HCT116 (cell line): ENCODE measurements around the gene HRK. TPM values are rescaled to one million over a fixed set of nuclear protein-coding genes. Genes with fewer than 3 reads are reported as not detected.

Source experiments
- ATAC-seq: fragments of 200-7000 bp; cut with Tn5 transposase; 2 replicates; pipeline ENCODE4 v1.9.1; 2020; ENCODE audit warnings: mild to moderate bottlenecking, moderate library complexity
- BruUV-seq: library from RNA; stranded (reverse); fragments of 400-500 nt; replicated peaks from 2 replicates; lab custom pipeline; 2021; lab: Mats Ljungman, UMichigan
- CTCF ChIA-PET: fragments of 300-600 bp; sonication (Branson Sonifier 250); formaldehyde crosslinking; loops from one replicate; lab custom pipeline; 2021; ENCODE audit warnings: antibody characterized with exemption; lab: Charles Lee
- POLR2A ChIA-PET: fragments of 300-600, 350-600 bp; sonication (Branson Sonifier 250); formaldehyde crosslinking; loops from one replicate; lab custom pipeline; 2021; ENCODE audit warnings: antibody characterized with exemption; lab: Charles Lee
- RAD21 ChIA-PET, 2 experiments: fragments of 300-600 bp; sonication (Branson Sonifier 250); formaldehyde crosslinking; loops; one replicate each; lab custom pipeline; 2023; ENCODE audit warnings: low total read pairs in 2 of 2; ENCODE audit not compliant: uncharacterized antibody in 2 of 2, unreplicated experiment in 2 of 2, low non-redundant PET in 1 of 2; lab: Charles Lee
- DNase-seq: peaks from one replicate; pipeline ENCODE4 v3.0.0-alpha.2; 2010; ENCODE audit warnings: low read depth, low spot score
- H2AFZ ChIP-seq: fragments of 200-600 bp; shearing (Covaris generic), sonication (generic); 2 replicates; pipeline ENCODE4 v1.6.1; 2017; ENCODE audit warnings: low read depth, mixed run types, mixed read lengths, antibody characterized with exemption, low read length; ENCODE audit not compliant: poor library complexity, severe bottlenecking
- H3K27ac ChIP-seq: 2 replicates; pipeline ENCODE4 v1.5.1; 2012; ENCODE audit warnings: low read depth, low read length
- H3K27me3 ChIP-seq: fragments of 200-600 bp; sonication (generic); 2 replicates; pipeline ENCODE4 v1.6.1; 2016; ENCODE audit warnings: mixed run types, low read length, mixed read lengths; ENCODE audit not compliant: insufficient read depth
- H3K36me3 ChIP-seq, 2 experiments: fragments of 200-500 bp in 1 of 2; fragments of 200-600 bp in 1 of 2; sonication (Bioruptor generic) in 1 of 2; sonication (generic) in 1 of 2; 2 replicates each; pipeline versions ENCODE4 v1.5.1 to v1.6.1; 2014 to 2016; ENCODE audit warnings: low read length in 2 of 2, inconsistent platforms in 1 of 2, mixed read lengths in 1 of 2, mixed run types in 1 of 2; ENCODE audit not compliant: insufficient read depth in 2 of 2, control insufficient read depth in 1 of 2
- H3K4me1 ChIP-seq, 2 experiments: fragments of 200-600 bp in 1 of 2; sonication (generic) in 1 of 2; 2 replicates each; pipeline versions ENCODE4 v1.5.1 to v1.6.1; 2012 to 2017; ENCODE audit warnings: low read length in 2 of 2, inconsistent platforms in 1 of 2, mild to moderate bottlenecking in 1 of 2, mixed read lengths in 1 of 2, mixed run types in 1 of 2, moderate library complexity in 1 of 2; ENCODE audit not compliant: insufficient read depth in 2 of 2, control insufficient read depth in 1 of 2
- H3K4me2 ChIP-seq: fragments of 200-600 bp; sonication (generic); 2 replicates; pipeline ENCODE4 v1.6.1; 2017; ENCODE audit warnings: mixed run types, low read length, mixed read lengths
- H3K4me3 ChIP-seq, 2 experiments: fragments of 200-600 bp in 1 of 2; sonication (generic) in 1 of 2; replicated peaks in 1 of 2; 2 replicates each; pipeline ENCODE4 v1.5.1; 2011 to 2016; ENCODE audit warnings: low read length in 2 of 2, control low read depth in 1 of 2, low read depth in 1 of 2, mild to moderate bottlenecking in 1 of 2, mixed read lengths in 1 of 2, mixed run types in 1 of 2
- H3K79me2 ChIP-seq: fragments of 200-600 bp; sonication (generic); 2 replicates; pipeline ENCODE4 v1.6.1; 2017; ENCODE audit warnings: mild to moderate bottlenecking, mixed run types, low read length, moderate library complexity, mixed read lengths; ENCODE audit not compliant: insufficient read depth
- H3K9ac ChIP-seq: fragments of 200-600 bp; sonication (generic); 2 replicates; pipeline ENCODE4 v1.6.1; 2016; ENCODE audit warnings: low read length, mixed read lengths
- H3K9me2 ChIP-seq: fragments of 200-600 bp; sonication (generic), shearing (Covaris generic); 2 replicates; pipeline ENCODE4 v1.6.1; 2017; ENCODE audit warnings: mixed run types, mild to moderate bottlenecking, moderate library complexity; ENCODE audit not compliant: insufficient read depth
- H3K9me3 ChIP-seq, 2 experiments: fragments of 200-500 bp in 1 of 2; fragments of 200-600 bp in 1 of 2; sonication (Bioruptor generic) in 1 of 2; sonication (generic) in 1 of 2; 2 replicates each; pipeline ENCODE4 v1.6.1; 2014 to 2017; ENCODE audit warnings: low read length in 2 of 2, mixed read lengths in 2 of 2, inconsistent platforms in 1 of 2, low read depth in 1 of 2, mild to moderate bottlenecking in 1 of 2, mixed run types in 1 of 2, moderate library complexity in 1 of 2; ENCODE audit not compliant: control insufficient read depth in 1 of 2, insufficient read depth in 1 of 2
- H4K20me1 ChIP-seq: fragments of 200-600 bp; sonication (generic), shearing (Covaris generic); 2 replicates; pipeline ENCODE4 v1.6.1; 2017; ENCODE audit warnings: mixed run types, mild to moderate bottlenecking, moderate library complexity; ENCODE audit not compliant: insufficient read depth
- ATF3 ChIP-seq: IDR thresholded peaks from 2 replicates; pipeline ENCODE4 v1.6.1; 2012
- CBX3 ChIP-seq: IDR thresholded peaks from 2 replicates; pipeline ENCODE4 v1.6.1; 2012; ENCODE audit warnings: low read depth
- EGR1 ChIP-seq: IDR thresholded peaks from 2 replicates; pipeline ENCODE4 v1.6.1; 2012; ENCODE audit warnings: low read depth
- ELF1 ChIP-seq: IDR thresholded peaks from 2 replicates; pipeline ENCODE4 v1.6.1; 2012; ENCODE audit warnings: low read depth, borderline replicate concordance
- FOSL1 ChIP-seq: IDR thresholded peaks from 2 replicates; pipeline ENCODE4 v1.6.1; 2012; ENCODE audit warnings: low read depth
- POLR2AphosphoS5 ChIP-seq: IDR thresholded peaks from 2 replicates; pipeline ENCODE4 v1.6.1; 2011; ENCODE audit warnings: mild to moderate bottlenecking, low read depth, low read length, moderate library complexity
- RAD21 ChIP-seq: IDR thresholded peaks from 2 replicates; pipeline ENCODE4 v1.6.1; 2012; ENCODE audit warnings: low read depth, mild to moderate bottlenecking
- YY1 ChIP-seq: IDR thresholded peaks from 2 replicates; pipeline ENCODE4 v1.6.1; 2011; ENCODE audit warnings: low read length, low read depth, moderate library complexity, mild to moderate bottlenecking; ENCODE audit not compliant: insufficient replicate concordance; ENCODE audit errors: extremely low read depth
- ZNF274 ChIP-seq: fragments of 200-500 bp; sonication (Bioruptor generic); IDR thresholded peaks from 2 replicates; pipeline ENCODE4 v1.6.1; 2014; ENCODE audit warnings: mild to moderate bottlenecking, low read depth, low read length, inconsistent platforms
- intact Hi-C: fragments of 100-400 bp; cut with micrococcal nuclease; formaldehyde crosslinking; loops from 2 replicates; pipeline ENCODE4 v1.10.0; 2022
- total RNA-seq: library from RNA; stranded (reverse); gene quantifications from one replicate; pipeline ENCODE4 v1.2.1, GENCODE V29; 2021; ENCODE audit not compliant: unreplicated experiment

Gene HRK
- total RNA-seq, 1 experiment from 2014 or later, result 4.3 TPM

- Histone ChIP-seq H3K27ac (no peak overlapping the region), H3K9ac (no peak overlapping the region), H4K20me1 (no peaks in the 10 kb centered on the region), H3K9me2 (no peaks in the 10 kb centered on the region), H3K4me2 (no peak overlapping the region), H3K9me3 (no peaks in the 10 kb centered on the region), H3K79me2 (0 out of 2 replicates have a peak, but pooled peaks cover 4% of the 10 kb centered on the region), H3K36me3 (0 out of 4 replicates have a peak, but pooled peaks cover 0 to 2% of the 10 kb centered on the region in 2 experiments), H3K4me1 (peaks cover 3 to 15% of the 10 kb centered on the region in 2 experiments; a peak in 2 of 4 replicates), H2AFZ (no peak overlapping the region), H3K4me3 (no peak overlapping the region)
- DNase-seq (no peak), ATAC-seq (no peak)
- ChIA-PET CTCF (no interaction called here), RAD21 (no interaction called here), POLR2A (no interaction called here)
- intact Hi-C loops, result no loop called here
- no TSS peak for BruUV-seq
- TF ChIP-seq EGR1 (no peak), FOSL1 (no peak), ELF1 (no peak), CBX3 (no peak), YY1 (no peak), ZNF274 (no peak), POLR2AphosphoS5 (no peak), ATF3 (no peak), RAD21 (no peak)
- TF ChIP-seq, all 23 proteins: peak for 0
- no peaks in the 10 kb centered on the region for H3K27me3 ChIP-seq
These were observed 46.2 kb upstream of the HRK start for GRCh38 chr12:116927244-116927940.
